NT2/D1 (cell line): ENCODE data around the gene PTTG2.

Experiments
- YY1 ChIP-seq: IDR thresholded peaks from 2 replicates; pipeline ENCODE4 v1.6.1; 2011; ENCODE audit not compliant: insufficient read length, insufficient read depth
- ZNF274 ChIP-seq: IDR thresholded peaks from 2 replicates; pipeline ENCODE4 v1.6.1; 2011; ENCODE audit warnings: mild to moderate bottlenecking, low read depth, low read length

GRCh38 chr4:37970702-37971101, 10.5 kb downstream of the PTTG2 start:
- TF ChIP-seq YY1 (no peak), ZNF274 (no peak)
